ENCODE results near the gene CREBBP. TPM values are rescaled to one million over a fixed set of nuclear protein-coding genes. Genes with fewer than 3 reads are reported as not detected.
A peak's percentile ranks its signal among the peaks of the same experiment; 100 is the strongest.

Gene CREBBP
- total and polyA plus RNA-seq, 9 of the 15 experiments (the other 6 are each of a cell fraction or from before 2014, with no cell fraction given) = 0.70 to 24.8 (median 5.6) TPM

DNA sequence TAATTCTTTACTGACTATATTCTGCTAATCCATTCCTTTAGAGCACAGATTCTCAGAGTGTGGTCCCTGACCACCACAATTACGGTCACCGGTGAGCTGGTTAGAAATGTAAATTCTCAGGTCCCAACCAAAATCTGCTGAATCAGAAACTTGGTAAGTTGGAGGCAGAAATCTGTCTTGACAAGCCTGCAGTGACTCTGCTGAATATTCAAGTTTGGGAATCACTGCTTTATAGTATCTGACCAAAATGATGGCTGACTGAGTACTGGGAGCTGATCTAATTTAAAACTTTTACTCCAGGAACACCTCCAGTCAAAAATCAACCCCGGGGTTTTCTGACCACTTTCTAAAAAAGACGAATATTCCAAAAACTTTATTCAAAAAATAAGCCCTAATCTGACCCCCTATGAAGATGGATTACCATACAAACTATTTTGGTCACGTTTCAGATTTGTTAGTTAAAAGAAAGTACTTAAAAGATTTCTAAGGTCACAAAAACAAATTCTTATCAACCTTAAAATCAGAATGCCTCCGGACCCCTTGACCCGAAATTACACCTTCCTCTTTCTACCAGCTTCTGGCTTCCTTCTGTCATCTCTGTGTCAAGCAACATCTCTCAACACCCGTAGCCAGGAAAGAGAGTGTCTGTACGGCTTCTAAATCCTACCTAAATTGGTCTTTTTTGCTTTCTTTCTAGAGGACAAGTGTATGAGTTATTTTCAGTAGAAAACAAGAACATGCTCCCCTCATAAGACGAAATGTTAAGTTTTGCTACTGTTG, 38.6 kb downstream of the CREBBP start:
- Histone ChIP-seq H3K27me3 (ENCODE audit: control insufficient read depth in 2 of 2, insufficient read depth in 2 of 2, low read length in 2 of 2) (no peaks in the 10 kb centered on the region), H3K4me3 (no peak overlapping the region), H3K4me1 (replicated peaks in 1 of 2; ENCODE audit: control insufficient read depth in 2 of 2, insufficient read depth in 2 of 2, low read length in 2 of 2) (peaks cover 8 to 19% of the 10 kb centered on the region in 2 experiments; a peak in 4 of 5 replicates), H3K36me3 (ENCODE audit: control insufficient read depth, insufficient read depth, low read length) (no peaks in the 10 kb centered on the region), H4K20me1 (replicated peaks; ENCODE audit: control insufficient read depth, insufficient read depth, low read length) (no peaks in the 10 kb centered on the region), H3K9ac (ENCODE audit: insufficient read depth in 1 of 2, low read depth in 2 of 2, low read length in 2 of 2) (no peak overlapping the region), H3K9me3 (replicated peaks; ENCODE audit: control insufficient read depth, insufficient read depth, low read depth, low read length) (no peaks in the 10 kb centered on the region), H2AFZ (ENCODE audit: low read depth, low read length) (no peak overlapping the region), H3K79me2 (ENCODE audit: control insufficient read depth, insufficient read depth, low read length) (peaks cover 75% of the 10 kb centered on the region), H3K27ac (ENCODE audit: extremely low read depth, low read depth, low read length) (peak overlapping the region; percentile 12; the same call in 1 of the 3 replicates), H3K4me2 (ENCODE audit: insufficient read depth, low read length) (no peak overlapping the region; the same call in 1 of the 2 replicates), H3K9me1 (ENCODE audit: control insufficient read depth, insufficient read depth, low read length) (no peaks in the 10 kb centered on the region)
- in situ Hi-C loops (cut with MboI) = no loop called here
- DNase-seq (ENCODE audit: extremely low read depth in 1 of 4, low spot score in 3 of 4) (no peak), ATAC-seq (no peak), FAIRE-seq (no peak)
- POLR2A ChIA-PET = interaction anchor here (1.1 kb wide), 1 partner anchor 11 kb away, joined by 3 read pairs; no protein-coding TSS in a partner anchor
- intact Hi-C loops (cut with micrococcal nuclease) = no loop called here
- 38% methylated on average over 10 of the region's 10 CpGs for WGBS (ENCODE audit: insufficient coverage, low coverage, missing lambda C conversion rate)
- CTCF ChIA-PET (ENCODE audit: low intra/inter-chr PET ratio) = no interaction called here
- BruUV-seq (replicated peaks) = no TSS peak
- TF ChIP-seq MAFG (tag; conservative IDR thresholded peaks at IDR 0.05) (peak; percentile 73), MAFF (IDR thresholded peaks at IDR 0.05; ENCODE audit: low read length) (peak; percentile 11; the same call in 1 of the 2 replicates), HMGN3 (IDR thresholded peaks at IDR 0.05; ENCODE audit: borderline replicate concordance, extremely low read depth, insufficient read length, low read depth, low read length) (no peak), NFE2 (IDR thresholded peaks at IDR 0.05; ENCODE audit: low read depth) (peak; percentile 53), C11orf30 (IDR thresholded peaks at IDR 0.05; ENCODE audit: low read depth) (peak; percentile 78), MXI1 (IDR thresholded peaks at IDR 0.05; ENCODE audit: low read depth, low read length) (no peak), EP300 (IDR thresholded peaks at IDR 0.05; ENCODE audit: low read length) (peak; percentile 39; the same call in 1 of the 2 replicates), BDP1 (IDR thresholded peaks at IDR 0.05; ENCODE audit: insufficient read depth, insufficient read length) (no peak), KDM1A (IDR thresholded peaks at IDR 0.05) (peak; percentile 57 to 62; a peak in 3 of 4 replicates), ZNF316 (IDR thresholded peaks at IDR 0.05) (peak; percentile 90)
- TF ChIP-seq, protein P1, sequence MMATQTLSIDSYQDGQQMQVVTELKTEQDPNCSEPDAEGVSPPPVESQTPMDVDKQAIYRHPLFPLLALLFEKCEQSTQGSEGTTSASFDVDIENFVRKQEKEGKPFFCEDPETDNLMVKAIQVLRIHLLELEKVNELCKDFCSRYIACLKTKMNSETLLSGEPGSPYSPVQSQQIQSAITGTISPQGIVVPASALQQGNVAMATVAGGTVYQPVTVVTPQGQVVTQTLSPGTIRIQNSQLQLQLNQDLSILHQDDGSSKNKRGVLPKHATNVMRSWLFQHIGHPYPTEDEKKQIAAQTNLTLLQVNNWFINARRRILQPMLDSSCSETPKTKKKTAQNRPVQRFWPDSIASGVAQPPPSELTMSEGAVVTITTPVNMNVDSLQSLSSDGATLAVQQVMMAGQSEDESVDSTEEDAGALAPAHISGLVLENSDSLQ (IDR thresholded peaks at IDR 0.05) = peak; percentile 39; the same call in 1 of the 2 replicates
- TF ChIP-seq, protein P2, sequence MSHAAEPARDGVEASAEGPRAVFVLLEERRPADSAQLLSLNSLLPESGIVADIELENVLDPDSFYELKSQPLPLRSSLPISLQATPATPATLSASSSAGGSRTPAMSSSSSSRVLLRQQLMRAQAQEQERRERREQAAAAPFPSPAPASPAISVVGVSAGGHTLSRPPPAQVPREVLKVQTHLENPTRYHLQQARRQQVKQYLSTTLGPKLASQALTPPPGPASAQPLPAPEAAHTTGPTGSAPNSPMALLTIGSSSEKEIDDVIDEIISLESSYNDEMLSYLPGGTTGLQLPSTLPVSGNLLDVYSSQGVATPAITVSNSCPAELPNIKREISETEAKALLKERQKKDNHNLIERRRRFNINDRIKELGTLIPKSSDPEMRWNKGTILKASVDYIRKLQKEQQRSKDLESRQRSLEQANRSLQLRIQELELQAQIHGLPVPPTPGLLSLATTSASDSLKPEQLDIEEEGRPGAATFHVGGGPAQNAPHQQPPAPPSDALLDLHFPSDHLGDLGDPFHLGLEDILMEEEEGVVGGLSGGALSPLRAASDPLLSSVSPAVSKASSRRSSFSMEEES (CRISPR knock-in tag; IDR thresholded peaks at IDR 0.05) = no peak
- TF ChIP-seq, protein P3, sequence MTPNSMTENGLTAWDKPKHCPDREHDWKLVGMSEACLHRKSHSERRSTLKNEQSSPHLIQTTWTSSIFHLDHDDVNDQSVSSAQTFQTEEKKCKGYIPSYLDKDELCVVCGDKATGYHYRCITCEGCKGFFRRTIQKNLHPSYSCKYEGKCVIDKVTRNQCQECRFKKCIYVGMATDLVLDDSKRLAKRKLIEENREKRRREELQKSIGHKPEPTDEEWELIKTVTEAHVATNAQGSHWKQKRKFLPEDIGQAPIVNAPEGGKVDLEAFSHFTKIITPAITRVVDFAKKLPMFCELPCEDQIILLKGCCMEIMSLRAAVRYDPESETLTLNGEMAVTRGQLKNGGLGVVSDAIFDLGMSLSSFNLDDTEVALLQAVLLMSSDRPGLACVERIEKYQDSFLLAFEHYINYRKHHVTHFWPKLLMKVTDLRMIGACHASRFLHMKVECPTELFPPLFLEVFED (CRISPR knock-in tag; conservative IDR thresholded peaks at IDR 0.05) = no peak
- TF ChIP-seq, protein P4, sequence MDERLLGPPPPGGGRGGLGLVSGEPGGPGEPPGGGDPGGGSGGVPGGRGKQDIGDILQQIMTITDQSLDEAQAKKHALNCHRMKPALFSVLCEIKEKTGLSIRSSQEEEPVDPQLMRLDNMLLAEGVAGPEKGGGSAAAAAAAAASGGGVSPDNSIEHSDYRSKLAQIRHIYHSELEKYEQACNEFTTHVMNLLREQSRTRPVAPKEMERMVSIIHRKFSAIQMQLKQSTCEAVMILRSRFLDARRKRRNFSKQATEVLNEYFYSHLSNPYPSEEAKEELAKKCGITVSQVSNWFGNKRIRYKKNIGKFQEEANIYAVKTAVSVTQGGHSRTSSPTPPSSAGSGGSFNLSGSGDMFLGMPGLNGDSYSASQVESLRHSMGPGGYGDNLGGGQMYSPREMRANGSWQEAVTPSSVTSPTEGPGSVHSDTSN (CRISPR knock-in tag; IDR thresholded peaks at IDR 0.05; ENCODE audit: low read depth) = no peak
- TF ChIP-seq, protein P4 (tag; conservative IDR thresholded peaks at IDR 0.05; ENCODE audit: low read depth) = peak; percentile 60; the same call in 1 of the 2 replicates

Measured in K562 (cell line).